Measurements from ENCODE around the gene SH3PXD2B. TPM values are rescaled to one million over a fixed set of nuclear protein-coding genes. Genes with fewer than 3 reads are reported as not detected.

Gene SH3PXD2B
- total RNA-seq, 4 donors from 2014 or later = 27.8 to 52.6 (median 44.4) TPM

GRCh38 chr5:172325452-172325851 is 128.9 kb downstream of the SH3PXD2B start:
- TF ChIP-seq POLR2A (IDR thresholded peaks at IDR 0.05) (no peak), EP300 (IDR thresholded peaks at IDR 0.05) (no peak), CTCF (IDR thresholded peaks at IDR 0.05) (no peak)
- DNase-seq (ENCODE audit: low spot score in 2 of 2) = no peak
- no peaks in the 10 kb centered on the region for H3K4me1 ChIP-seq
- 82 to 87% methylated on average over 9 of the region's 9 CpGs for WGBS, 2 donors
- H3K36me3 ChIP-seq = no peaks in the 10 kb centered on the region
- no peaks in the 10 kb centered on the region for H3K9me3 ChIP-seq
- no peak overlapping the region for H3K4me3 ChIP-seq
- no peaks in the 10 kb centered on the region for H3K27me3 ChIP-seq
- no peak overlapping the region for H3K27ac ChIP-seq

- no peak for TF ChIP-seq EP300 (IDR thresholded peaks at IDR 0.05)
- no peak for TF ChIP-seq CTCF (IDR thresholded peaks at IDR 0.05)
- 74 to 76% methylated on average over 9 of the region's 9 CpGs for WGBS, 2 donors
- no peak overlapping the region for H3K27ac ChIP-seq
- no peaks in the 10 kb centered on the region for H3K36me3 ChIP-seq
- H3K4me1 ChIP-seq = peaks cover 0 to 8% (median 2%) of the 10 kb centered on the region in 4 donors
- H3K9me3 ChIP-seq = no peaks in the 10 kb centered on the region
- DNase-seq (ENCODE audit: low spot score in 2 of 2) = no peak
- H3K27me3 ChIP-seq = no peaks in the 10 kb centered on the region
- H3K4me3 ChIP-seq = no peak overlapping the region
Observed at GRCh38 chr5:172322028-172322965, 132.0 kb downstream of the SH3PXD2B start.

- Histone ChIP-seq H3K27me3 (no peaks in the 10 kb centered on the region), H3K9me3 (no peaks in the 10 kb centered on the region), H3K36me3 (no peaks in the 10 kb centered on the region), H3K4me1 (peaks cover 0 to 8% (median 2%) of the 10 kb centered on the region in 4 donors), H3K4me3 (no peak overlapping the region), H3K27ac (no peak overlapping the region)
- TF ChIP-seq EP300 (IDR thresholded peaks at IDR 0.05) = no peak
- no peak for TF ChIP-seq CTCF (IDR thresholded peaks at IDR 0.05)
- no peak for TF ChIP-seq POLR2A (IDR thresholded peaks at IDR 0.05)
- no peak for DNase-seq (ENCODE audit: low spot score in 2 of 2)
Observed at GRCh38 chr5:172321593-172321992, 132.7 kb downstream of the SH3PXD2B start.

- H3K4me3 ChIP-seq = no peak overlapping the region
- H3K27ac ChIP-seq = peak overlapping the region in 1 of 4 donors; percentile 6
- TF ChIP-seq CTCF (IDR thresholded peaks at IDR 0.05) = no peak
- no peak for TF ChIP-seq POLR2A (IDR thresholded peaks at IDR 0.05)
- no peak for TF ChIP-seq EP300 (IDR thresholded peaks at IDR 0.05)
- WGBS, 2 donors = 58 to 62% methylated on average over 4 of the region's 4 CpGs
- H3K9me3 ChIP-seq = no peaks in the 10 kb centered on the region
- no peaks in the 10 kb centered on the region for H3K36me3 ChIP-seq
- no peak for DNase-seq (ENCODE audit: low spot score in 2 of 2)
- H3K27me3 ChIP-seq = no peaks in the 10 kb centered on the region
- peaks cover 0 to 8% (median 2%) of the 10 kb centered on the region in 4 donors for H3K4me1 ChIP-seq
Observed at GRCh38 chr5:172319708-172320441, 134.4 kb downstream of the SH3PXD2B start.

All from tibial nerve (tissue), 4 donors.